GM19240 (cell line): ENCODE results near the gene METTL4.
"Not testable (repeated sequence)": the region's sequence is repeated elsewhere in the genome, so short reads cannot be mapped to it uniquely, and the experiment has no call there.

Experiments
- DNase-seq: peaks from one replicate; pipeline ENCODE4 v3.0.0; 2011; ENCODE audit warnings: low spot score; ENCODE audit not compliant: insufficient read length

METTL4 gene

DNA sequence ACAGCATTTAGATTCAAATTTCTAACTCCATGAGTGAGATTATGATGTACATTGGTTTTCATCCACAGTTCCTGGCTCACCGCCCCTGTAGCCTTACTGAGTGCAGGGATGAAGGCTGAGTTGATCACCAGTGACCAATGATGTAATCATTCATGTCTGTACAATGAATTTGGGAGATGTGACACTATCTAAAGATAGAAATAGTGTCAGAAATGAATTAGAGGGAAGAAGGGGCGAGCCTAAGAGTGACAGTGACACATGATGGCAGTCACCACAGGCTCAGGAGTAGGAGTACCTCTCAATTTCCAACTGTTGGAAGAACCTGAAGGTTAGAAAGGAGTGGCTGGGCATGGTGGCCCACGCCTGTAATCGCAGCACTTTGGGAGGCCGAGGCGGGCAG, 3.2 kb downstream of the METTL4 start:
- no peak for DNase-seq

DNA sequence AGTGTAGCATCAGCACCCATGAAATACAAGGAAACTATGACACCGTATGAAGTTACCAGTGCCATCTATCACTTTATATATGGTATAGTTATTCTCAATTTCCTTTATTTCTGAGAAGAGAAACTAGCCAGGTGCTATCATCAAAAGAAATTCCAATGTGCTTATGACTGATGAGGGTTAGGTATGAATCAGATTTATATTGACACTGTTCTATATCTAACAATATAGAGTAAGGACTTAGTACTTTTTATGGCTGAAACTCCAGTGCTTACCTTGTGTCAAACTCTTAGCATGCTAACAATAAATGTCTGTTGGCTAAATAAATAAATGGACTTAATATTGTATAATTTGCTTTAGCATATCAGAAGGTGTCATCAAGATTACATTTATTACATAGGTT, 6.9 kb downstream of the METTL4 start:
- no peak for DNase-seq

DNA sequence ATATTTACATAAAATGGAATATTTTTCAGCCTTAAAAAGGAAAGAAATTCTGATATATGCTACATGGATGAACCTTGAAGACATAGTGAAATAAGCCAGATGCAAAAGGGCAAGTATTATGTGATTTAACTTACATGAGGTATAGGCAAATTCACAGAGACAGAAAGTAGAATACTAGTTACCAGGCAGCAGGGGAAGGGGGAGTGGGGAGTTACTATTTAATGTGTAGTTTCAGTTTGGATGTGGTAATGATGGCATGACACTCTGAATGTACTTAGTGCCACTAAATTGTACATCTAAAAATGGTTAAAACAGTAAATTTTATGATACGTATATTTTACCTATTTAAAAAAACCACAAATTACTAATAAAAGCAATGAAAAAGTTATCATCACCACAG, 12.1 kb downstream of the METTL4 start:
- DNase-seq, result no peak

DNA sequence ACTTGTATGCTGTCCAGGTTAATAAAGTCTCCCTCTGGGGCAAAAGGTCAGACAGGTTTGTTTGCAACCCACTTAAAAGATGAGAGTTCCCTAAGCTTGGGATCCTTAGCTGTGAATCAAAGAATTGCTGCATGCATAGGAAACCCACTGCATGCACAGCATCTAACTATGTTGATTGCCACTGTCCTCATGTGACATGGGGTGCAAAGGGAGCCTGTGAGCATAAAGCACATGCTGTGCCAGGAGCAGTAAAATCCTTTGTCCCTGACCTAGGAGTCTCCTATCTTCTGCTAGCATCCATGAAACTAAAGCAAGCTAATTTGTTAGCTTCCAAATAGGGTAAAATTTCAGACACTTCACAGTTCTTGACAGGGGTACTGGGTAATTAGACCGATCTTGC, 13.8 kb downstream of the METTL4 start:
- DNase-seq, result no peak

DNA sequence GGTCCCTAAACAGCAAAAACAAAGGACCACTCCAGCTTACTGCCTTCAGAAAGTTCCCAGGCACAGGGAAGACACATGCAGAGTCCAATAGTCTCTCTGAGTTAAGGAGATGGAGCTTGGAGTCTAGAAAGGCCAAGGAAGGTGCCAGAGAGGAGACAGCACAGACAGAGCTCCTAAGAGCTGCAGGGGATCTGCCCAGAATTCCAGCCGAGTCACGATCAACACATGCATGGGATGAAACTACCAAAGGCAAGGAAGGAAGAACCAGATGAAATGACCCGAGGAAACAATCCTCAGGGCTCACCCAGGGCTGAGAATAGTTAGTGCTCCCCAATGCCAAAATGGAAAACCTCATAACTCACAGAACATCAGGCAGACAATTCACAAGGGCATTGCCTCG, 15.4 kb downstream of the METTL4 start:
- DNase-seq, result no peak

DNA sequence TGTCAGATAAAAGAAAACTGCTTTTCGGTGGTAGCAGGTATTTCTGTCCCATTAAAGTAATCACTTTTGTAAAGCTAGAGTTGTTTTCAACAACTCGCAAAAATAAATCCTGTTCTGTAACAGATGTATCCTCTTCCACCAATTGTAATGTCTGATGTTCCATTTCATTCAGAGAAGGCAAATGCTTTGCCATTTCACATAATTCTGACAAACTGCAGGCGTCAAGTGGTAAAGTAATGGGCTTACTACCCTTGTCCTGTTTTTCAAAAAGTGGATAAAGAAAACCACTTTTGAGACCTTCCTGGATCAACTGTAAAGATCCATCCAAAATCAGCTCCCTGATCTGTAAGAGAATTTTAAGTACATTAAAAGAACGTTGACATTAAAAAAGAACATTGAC, 16.6 kb downstream of the METTL4 start:
- no peak for DNase-seq

DNA sequence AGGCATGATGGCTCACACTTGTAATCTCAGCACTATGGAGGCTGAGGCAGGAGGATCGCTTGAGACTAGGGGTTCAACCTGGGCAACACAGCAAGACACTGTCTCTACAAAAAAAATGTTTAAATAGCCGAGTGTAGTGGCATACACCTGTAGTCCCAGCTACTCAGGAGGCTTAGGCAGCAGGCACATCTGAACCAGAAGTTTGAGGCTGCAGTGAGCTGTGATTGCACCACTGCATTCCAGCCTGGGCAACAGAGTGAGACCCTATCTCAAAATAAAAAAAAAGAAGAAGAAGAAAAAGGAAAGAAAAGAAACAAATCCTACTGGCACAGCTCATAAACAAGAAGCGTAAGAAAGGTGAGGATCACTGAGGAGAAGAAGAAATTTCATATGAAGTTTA, 19.9 kb downstream of the METTL4 start:
- no peak for DNase-seq

DNA sequence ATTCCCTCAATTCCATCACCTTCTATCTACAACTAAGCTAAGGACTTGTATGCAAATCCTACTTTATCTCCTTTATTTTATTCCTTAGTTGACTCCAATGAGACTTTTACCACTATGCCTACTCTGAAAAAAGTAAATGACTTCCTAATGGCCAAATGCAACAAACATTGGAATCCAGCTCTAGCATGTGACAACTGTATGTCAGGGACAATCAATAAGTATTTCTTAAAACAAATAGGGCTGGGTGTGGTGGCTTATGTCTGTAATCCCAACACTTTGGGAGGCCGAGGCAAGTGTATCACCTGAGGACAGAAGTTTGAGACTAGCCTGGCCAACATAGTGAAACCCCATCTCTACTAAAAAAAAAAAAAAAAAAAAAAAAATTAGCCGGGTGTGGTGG, 21.8 kb downstream of the METTL4 start:
- DNase-seq, result no peak

DNA sequence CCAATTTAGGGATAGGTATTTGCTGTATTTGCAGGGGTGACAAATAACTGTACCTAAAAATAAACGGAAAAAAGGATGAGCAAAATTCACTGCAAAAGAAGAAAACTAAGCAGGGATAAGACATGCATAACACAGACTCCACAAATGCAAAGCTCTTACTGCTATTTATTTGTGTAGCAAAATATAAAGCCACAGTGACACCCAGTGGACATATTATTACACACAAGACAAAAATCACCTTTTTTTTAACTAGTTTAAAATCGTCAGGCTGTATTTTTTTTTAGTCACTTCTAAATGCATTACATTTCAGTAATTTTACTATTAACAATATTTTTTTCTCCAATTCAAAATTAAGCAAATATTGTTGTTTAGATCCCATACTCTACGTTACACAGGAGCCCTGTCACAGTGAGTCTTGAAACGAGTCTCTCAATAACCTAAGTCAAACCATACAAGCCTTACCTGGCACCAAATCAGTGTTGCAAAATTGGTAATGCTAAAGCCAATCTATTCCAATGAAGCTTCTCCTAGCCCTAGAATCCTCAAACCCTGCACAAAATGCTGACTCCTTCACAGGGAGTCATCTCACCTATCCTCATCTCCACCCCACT, 23.7 kb downstream of the METTL4 start:
- no peak for DNase-seq

DNA sequence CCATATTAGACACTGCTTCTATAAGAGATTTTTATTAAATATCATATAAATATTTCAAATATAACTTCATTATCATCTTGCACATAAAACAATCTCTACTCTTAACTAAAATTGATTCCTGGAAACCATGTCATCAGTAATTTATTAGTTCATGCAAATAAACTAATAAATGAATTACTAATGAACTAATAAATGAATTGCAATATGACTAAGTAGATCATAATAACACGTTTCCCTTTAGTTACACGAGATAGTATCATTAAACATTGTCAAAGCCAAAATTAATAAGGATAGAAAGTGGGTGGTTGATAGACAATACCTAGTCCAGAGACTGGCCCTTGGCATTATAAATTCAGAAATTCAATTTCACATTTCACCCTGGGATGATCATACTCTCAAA, 26.1 kb downstream of the METTL4 start:
- no peak for DNase-seq

DNA sequence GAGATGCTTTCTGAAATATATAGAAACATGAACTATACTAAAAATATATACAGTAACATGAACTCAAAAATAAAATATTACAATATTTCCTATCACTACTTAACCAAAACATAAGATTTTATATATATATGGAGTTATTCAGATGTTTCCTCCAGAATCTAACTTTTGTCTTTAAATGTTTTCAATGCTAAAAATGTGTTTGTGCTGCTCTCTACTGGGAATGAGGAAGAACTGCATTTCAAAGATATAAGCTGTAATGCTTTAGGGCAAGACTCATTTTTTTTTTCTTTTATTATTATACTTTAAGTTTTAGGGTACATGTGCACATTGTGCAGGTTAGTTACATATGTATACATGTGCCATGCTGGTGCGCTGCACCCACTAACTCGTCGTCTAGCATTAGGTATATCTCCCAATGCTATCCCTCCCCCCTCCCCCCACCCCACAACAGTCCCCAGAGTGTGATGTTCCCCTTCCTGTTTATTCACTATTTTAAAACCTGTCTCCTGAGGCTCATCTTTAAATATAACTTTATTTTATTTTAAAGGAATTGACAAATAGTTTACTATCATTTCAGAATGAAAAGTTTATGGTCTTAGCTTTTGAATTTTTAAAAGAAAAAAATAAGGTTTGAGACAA, 29.3 kb downstream of the METTL4 start:
- DNase-seq, result not testable (repeated sequence)

DNA sequence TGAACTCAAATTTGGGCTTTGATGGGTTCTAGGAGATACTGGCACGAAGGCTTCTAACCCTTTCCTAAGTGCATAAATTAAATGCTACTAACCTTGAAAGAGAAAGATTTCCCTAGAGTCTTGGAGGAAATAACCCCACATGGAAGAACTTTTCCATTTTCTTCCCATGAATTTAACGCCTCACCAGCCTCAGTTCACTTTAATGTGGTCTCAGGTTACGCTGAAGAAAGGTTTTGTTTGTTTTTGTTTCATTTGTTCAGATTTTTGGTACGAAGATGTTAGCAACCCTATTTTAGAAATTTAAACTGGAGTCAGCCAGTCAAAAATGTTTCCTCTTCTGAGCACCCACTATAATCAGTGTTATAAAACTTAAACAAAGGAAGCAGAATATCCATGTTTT, 30.7 kb downstream of the METTL4 start:
- DNase-seq, result no peak

DNA sequence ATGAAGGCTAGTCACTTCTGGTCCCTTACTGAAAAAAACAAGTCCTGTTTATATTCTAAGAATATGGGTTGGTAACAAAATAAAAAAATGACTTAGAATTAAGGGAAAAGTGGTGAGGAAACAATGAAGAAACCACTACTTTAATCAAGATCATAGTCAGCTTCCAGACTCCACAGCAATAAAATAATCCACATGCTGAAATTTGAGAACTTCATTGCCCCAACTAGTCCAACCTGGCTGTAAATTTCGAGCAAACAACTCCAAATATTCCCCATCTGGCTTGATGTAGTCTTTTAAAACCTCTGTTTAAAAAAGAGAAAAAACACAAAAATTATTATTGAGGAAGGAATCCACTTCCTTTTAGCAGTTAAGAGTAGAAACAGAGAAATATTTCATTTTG, 32.5 kb downstream of the METTL4 start:
- no peak for DNase-seq

DNA sequence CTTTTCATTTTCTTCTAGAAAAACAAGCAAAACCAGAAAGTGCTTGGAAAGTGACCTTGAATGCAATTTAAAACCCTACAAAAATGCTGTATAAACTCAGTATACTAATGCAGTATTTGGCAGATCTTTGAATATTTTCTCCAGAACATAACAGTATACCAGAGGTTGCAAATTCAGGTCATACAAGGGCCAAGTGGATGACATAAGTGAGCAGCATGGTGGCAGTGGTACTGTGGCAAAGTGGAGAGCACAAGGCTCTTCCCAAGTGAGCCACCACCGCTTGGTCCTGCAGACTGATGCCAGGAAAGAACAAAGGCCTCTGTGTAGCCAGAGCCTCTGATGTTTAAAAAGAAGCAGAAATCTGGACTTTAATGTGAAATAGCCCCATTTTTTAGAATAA, 33.1 kb downstream of the METTL4 start:
- DNase-seq, result no peak

DNA sequence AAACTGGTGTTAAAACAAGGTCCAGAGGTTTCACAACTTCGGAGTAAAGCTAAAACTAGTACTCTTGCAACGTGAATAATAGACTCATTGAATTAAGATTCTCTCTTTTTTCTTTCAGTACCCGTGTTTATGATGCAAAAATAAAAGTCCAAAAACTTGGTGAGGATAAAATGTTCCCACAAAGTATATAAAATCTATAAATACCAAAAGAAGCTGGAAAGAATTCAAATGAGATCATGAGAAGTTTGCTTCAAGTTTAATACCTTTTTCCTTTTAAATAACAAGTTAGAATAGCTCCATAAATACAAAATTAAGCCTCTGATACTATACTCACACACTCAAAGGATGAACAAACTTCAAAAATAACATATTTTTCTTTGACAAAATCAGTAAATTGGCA, 34.0 kb downstream of the METTL4 start:
- no peak for DNase-seq

DNA sequence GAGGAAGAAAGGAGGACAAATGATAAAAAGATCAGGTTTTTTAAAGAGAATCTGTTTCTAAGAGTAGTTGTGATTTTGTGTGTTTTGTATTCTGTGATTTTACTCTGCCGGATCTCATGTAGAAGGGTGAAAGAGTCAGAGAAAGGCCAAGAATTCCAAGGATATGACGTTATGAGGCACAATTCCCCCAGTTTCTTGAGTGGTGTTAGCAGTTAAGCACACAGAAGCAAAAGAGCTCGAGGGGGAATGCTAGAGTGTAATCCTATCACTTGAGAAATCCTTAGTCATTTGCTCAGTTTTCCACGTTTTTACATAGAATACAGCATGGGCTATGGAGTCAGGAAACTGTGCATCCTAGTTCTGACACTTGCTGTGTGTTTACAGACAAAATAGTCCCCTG, 34.8 kb downstream of the METTL4 start:
- no peak for DNase-seq

DNA sequence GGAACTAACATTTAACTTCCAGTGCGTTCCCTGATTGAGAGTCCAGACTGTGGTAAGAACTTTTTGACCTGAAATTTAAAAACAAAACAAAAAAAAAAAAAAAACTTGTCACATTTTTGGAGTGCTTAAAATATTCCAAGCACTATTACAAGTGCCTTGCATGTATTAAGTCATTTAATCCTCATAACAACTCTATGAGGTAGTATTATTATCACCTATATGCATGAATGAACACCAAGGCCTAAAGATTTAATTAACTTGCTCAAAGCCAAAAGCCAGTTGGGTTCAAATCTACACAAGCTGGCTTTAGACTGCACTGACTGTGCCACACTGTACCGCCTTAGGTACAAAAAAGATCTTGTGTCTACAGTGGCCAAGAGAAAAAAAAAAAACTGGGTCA, 35.2 kb downstream of the METTL4 start:
- no peak for DNase-seq

DNA sequence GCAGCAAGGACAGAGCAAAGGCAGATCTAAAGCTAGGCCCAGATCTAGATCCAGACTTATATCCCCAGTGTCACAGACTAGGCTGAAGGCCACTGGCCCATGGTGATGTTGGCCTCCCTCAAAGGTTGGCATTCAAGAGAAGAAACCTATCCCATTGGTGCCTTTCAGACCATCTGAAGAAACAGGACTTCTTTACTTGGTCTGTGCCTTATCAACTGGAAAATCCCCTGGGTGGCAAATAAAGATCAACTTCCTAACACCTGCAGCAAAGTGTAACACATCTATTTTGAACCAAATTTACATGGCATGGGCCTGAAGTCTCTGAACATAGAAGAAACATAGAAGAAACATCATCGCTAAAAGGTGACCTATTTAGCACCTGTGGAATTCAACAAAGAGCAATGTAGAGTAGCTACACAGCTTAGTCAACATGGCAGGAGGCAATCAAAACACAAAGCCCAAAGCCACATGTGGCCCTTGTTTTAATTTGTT, 35.8 kb downstream of the METTL4 start:
- no peak for DNase-seq

DNA sequence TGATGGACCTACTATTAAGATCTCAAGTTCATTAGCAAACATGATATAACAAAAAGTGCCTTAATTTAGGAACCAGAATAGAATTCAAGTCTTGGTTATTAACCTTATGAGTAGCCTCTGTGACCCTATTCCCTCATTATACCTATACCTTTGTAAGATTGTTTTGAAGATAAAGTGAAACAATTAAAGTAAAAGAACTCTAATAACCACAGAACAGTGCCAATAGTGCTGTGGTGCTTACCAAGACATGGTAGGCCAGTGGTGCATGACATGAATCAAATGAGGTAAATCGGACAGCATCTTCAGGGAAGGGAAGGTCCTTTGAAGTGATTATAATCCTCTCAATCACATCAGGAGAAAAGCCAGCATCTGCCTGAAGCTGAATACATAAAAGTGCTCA, 36.4 kb downstream of the METTL4 start:
- DNase-seq, result no peak

DNA sequence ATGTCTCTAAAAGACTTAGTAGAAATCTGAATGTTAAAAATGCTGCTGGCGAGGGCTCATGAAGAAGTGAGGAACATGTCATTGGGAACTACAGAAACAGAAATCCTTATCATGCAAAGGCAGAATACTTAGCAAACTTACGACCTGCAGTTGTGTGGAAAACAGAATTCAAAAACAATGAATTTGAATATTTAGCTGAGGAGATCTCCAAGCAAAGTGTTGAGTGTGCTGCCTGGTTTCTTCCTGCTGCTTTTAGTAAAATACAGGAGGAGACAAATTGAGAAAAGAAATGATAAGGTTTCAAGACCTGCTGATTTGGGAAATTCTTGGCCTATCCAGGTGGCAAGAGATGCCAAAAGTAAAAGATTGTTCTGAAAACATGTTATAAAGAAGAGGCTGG, 38.5 kb downstream of the METTL4 start:
- no peak for DNase-seq

DNA sequence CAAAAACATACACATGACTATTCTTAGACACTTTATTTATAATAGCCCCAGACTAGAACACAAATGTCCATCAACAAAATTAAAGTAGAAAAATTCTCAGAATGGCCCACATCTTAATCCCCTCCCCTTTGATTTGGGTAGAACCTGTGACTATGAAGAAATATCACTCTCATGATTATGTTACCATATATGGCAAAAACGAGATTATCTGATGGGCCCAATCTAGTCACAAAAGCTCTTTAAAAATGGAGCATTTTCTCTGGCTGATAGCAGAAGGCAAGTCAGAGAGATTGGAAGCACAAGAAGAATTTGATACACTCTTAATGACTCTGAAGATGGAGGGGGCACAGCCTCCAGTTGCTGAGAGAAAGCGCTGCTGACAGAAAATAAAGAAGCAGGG, 39.6 kb downstream of the METTL4 start:
- DNase-seq, result no peak

DNA sequence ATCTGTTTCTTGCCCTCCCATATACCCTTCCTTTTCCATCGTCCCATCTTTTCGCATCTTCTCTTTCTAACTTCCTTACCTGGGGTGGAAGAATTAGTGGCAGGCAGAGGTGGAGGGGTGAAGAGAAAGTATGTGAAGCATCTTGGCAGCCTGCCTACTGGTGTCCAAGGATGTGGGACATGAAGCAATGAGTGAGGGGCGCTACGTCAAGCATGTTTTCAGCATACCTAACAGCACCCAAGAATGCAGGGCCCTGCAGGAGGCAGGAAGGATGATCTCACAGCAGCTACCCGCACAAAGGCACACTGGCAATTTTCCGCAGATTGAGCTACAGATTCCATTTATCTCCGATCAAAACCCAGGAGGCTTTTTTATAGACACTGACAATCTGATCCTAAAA, 42.2 kb downstream of the METTL4 start:
- no peak for DNase-seq

DNA sequence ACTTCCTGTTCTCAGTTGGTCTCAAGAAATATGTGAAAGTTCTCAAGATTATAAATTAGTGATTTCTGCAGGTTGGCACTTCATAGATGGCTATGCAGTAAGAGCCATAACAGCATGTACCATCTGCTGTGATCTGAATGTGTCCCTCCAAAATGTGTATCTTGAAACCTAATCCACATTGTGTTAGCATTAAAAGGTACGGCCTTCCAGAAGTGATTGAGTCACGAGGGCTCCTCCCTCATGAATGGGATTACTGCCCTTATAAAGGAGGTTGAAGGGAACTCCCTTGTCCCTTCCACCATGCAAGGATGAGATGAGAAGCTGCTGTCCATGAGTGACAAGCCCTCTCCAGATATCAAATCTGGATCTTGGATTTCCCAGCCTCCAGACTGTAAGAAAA, 45.0 kb downstream of the METTL4 start:
- DNase-seq, result no peak

DNA sequence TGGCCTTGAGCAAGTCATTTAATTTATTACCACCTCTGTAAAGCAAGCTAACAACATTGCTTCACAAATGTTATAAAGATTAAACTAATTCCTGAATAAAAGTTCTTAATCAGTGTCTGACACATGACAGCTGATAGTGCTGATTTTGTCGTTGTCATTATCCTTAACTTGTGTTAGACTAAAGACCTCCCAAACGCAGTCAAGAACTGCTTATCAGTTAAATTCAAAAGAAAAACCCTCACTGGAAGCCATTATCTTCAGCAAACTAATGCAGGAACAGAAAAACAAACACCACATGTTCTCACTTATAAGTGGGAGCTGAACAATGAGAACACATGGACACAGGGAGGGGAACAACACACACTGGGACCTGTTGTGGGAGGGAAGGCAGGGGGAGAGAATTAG, 46.5 kb downstream of the METTL4 start:
- DNase-seq, result not testable (repeated sequence)
